K562 (cell line): ENCODE measurements around the gene RSRC1. TPM values are rescaled to one million over a fixed set of nuclear protein-coding genes. Genes with fewer than 3 reads are reported as not detected.

Experiments
- ATAC-seq: fragments of 200-7000 bp; cut with Tn5 transposase; 3 replicates; pipeline ENCODE4 v1.9.1; 2020; ENCODE audit warnings: moderate library complexity
- BruUV-seq: library from RNA; stranded (reverse); fragments of 400-500 nt; replicated peaks from 2 replicates; lab custom pipeline; 2021; lab: Mats Ljungman, UMichigan
- CTCF ChIA-PET: fragments of 300-600 bp; formaldehyde crosslinking; extraction: SDS; loops from one replicate; lab custom pipeline; 2021; ENCODE audit warnings: low intra/inter-chr PET ratio; lab: Yijun Ruan, JAX
- POLR2A ChIA-PET: fragments of 300-600, 350-650 bp; sonication (Branson Sonifier 250); formaldehyde crosslinking; extraction: SDS; loops from one replicate; lab custom pipeline; 2021; ENCODE audit warnings: antibody characterized with exemption, inconsistent platforms; lab: Yijun Ruan, JAX
- DNase-seq, 4 experiments: peaks; one replicate each; pipeline versions ENCODE4 v3.0.0 to v3.0.0-alpha.2; 2011 to 2018; ENCODE audit warnings: low spot score in 3 of 4, mixed read lengths in 3 of 4; ENCODE audit errors: extremely low read depth in 1 of 4
- FAIRE-seq: peaks from 2 replicates; lab custom pipeline; 2011; peaks lifted over from hg19 to GRCh38; lab: Jason Lieb, UNC
- H2AFZ ChIP-seq: 2 replicates; pipeline ENCODE4 v1.6.0; 2011; ENCODE audit warnings: low read depth, low read length, control low read depth, inconsistent platforms
- H3K27ac ChIP-seq: fragments of 200-600 bp; 3 replicates; pipeline ENCODE4 v1.8.0; 2011; ENCODE audit warnings: low read depth, mild to moderate bottlenecking, control low read depth, inconsistent platforms, low read length, moderate library complexity, mixed read lengths; ENCODE audit errors: extremely low read depth
- H3K27me3 ChIP-seq, 2 experiments: fragments of 300-600 bp in 1 of 2; 2 replicates in 1 of 2; 3 replicates in 1 of 2; pipeline versions ENCODE4 v1.6.0 to v1.8.0; 2011; ENCODE audit warnings: inconsistent platforms in 2 of 2, low read length in 2 of 2, mild to moderate bottlenecking in 1 of 2, mixed read lengths in 1 of 2, moderate library complexity in 1 of 2; ENCODE audit not compliant: control insufficient read depth in 2 of 2, insufficient read depth in 2 of 2
- H3K36me3 ChIP-seq: fragments of 300-600 bp; 3 replicates; pipeline ENCODE4 v1.8.0; 2011; ENCODE audit warnings: mild to moderate bottlenecking, low read length, inconsistent platforms; ENCODE audit not compliant: control insufficient read depth, insufficient read depth
- H3K4me1 ChIP-seq, 2 experiments: fragments of 200-600 bp in 1 of 2; replicated peaks in 1 of 2; 2 replicates in 1 of 2; 3 replicates in 1 of 2; pipeline versions ENCODE4 v1.5.1 to v1.8.0; 2011; ENCODE audit warnings: inconsistent platforms in 2 of 2, low read length in 2 of 2, mild to moderate bottlenecking in 1 of 2, mixed read lengths in 1 of 2, moderate library complexity in 1 of 2; ENCODE audit not compliant: control insufficient read depth in 2 of 2, insufficient read depth in 2 of 2
- H3K4me2 ChIP-seq: 2 replicates; pipeline ENCODE4 v1.6.1; 2011; ENCODE audit warnings: low read length, control low read depth, inconsistent platforms, mixed read lengths; ENCODE audit not compliant: insufficient read depth
- H3K4me3 ChIP-seq: fragments of 200-600 bp; sonication (generic), shearing (Covaris generic); 2 replicates; pipeline ENCODE4 v1.5.1; 2016; ENCODE audit warnings: control low read depth, inconsistent platforms
- H3K79me2 ChIP-seq: fragments of 200-600 bp; 3 replicates; pipeline ENCODE4 v1.8.0; 2011; ENCODE audit warnings: low read length, inconsistent platforms; ENCODE audit not compliant: control insufficient read depth, insufficient read depth
- H3K9ac ChIP-seq, 2 experiments: 2 replicates each; pipeline versions ENCODE4 v1.6.0 to v1.6.1; 2011; ENCODE audit warnings: low read depth in 2 of 2, low read length in 2 of 2, control low read depth in 1 of 2, inconsistent platforms in 1 of 2, mild to moderate bottlenecking in 1 of 2, mixed read lengths in 1 of 2; ENCODE audit not compliant: insufficient read depth in 1 of 2
- H3K9me1 ChIP-seq: one replicate; pipeline ENCODE4 v1.6.0; 2011; ENCODE audit warnings: inconsistent platforms, mild to moderate bottlenecking, low read length, moderate library complexity; ENCODE audit not compliant: control insufficient read depth, insufficient read depth
- H3K9me3 ChIP-seq: replicated peaks from 2 replicates; pipeline ENCODE4 v1.5.1; 2011; ENCODE audit warnings: low read depth, low read length, inconsistent platforms; ENCODE audit not compliant: control insufficient read depth, insufficient read depth
- H4K20me1 ChIP-seq: replicated peaks from 2 replicates; pipeline ENCODE4 v1.6.1; 2011; ENCODE audit warnings: low read length, inconsistent platforms, mixed read lengths; ENCODE audit not compliant: control insufficient read depth, insufficient read depth
- BACH1 ChIP-seq: fragments of 200-800 bp; sonication (Bioruptor generic); IDR thresholded peaks from 2 replicates; pipeline ENCODE4 v1.6.1; 2016; ENCODE audit warnings: missing genetic modification characterization, missing compliant biosample characterization
- BRCA1 ChIP-seq, 2 experiments: fragments of 450-650 bp in 1 of 2; sonication (generic) in 1 of 2; formaldehyde crosslinking in 1 of 2; IDR thresholded peaks; 2 replicates each; pipeline versions ENCODE4 v1.5.0 to v1.6.1; 2017 to 2020; ENCODE audit warnings: mild to moderate bottlenecking in 1 of 2, missing genetic modification reagents in 1 of 2
- BRF2 ChIP-seq: IDR thresholded peaks from 3 replicates; pipeline ENCODE4 v1.6.1; 2011; ENCODE audit warnings: borderline replicate concordance, mild to moderate bottlenecking; ENCODE audit not compliant: insufficient read length, insufficient read depth
- CEBPB ChIP-seq: fragments of 450-650 bp; IDR thresholded peaks from 2 replicates; pipeline ENCODE4 v1.6.1; 2016; ENCODE audit warnings: missing genetic modification characterization, missing compliant biosample characterization
- CTCFL ChIP-seq: IDR thresholded peaks from 2 replicates; pipeline ENCODE4 v1.6.1; 2011; ENCODE audit warnings: borderline replicate concordance, low read depth, mild to moderate bottlenecking, moderate library complexity, low read length; ENCODE audit not compliant: insufficient read depth, poor library complexity, severe bottlenecking
- HMBOX1 ChIP-seq: sonication (generic); IDR thresholded peaks from 2 replicates; pipeline ENCODE4 v1.6.1; 2016
- HOXB6 ChIP-seq: fragments of 250-450 bp; sonication (Bioruptor Pico); IDR thresholded peaks from 2 replicates; pipeline ENCODE4 v1.5.1; 2022; ENCODE audit warnings: mild to moderate bottlenecking, borderline replicate concordance
- MAX ChIP-seq: sonication (generic); formaldehyde crosslinking; IDR thresholded peaks from 2 replicates; pipeline ENCODE4 v1.9.0; 2022; ENCODE audit warnings: mild to moderate bottlenecking, missing genetic modification reagents
- NFIC ChIP-seq: fragments of 450-650 bp; IDR thresholded peaks from 2 replicates; pipeline ENCODE4 v1.6.1; 2017; ENCODE audit warnings: mild to moderate bottlenecking, inconsistent platforms
- NKRF ChIP-seq: fragments of 450-650 bp; IDR thresholded peaks from 2 replicates; pipeline ENCODE4 v1.6.1; 2016; ENCODE audit warnings: borderline replicate concordance
- SNIP1 ChIP-seq: fragments of 450-650 bp; IDR thresholded peaks from 2 replicates; pipeline ENCODE4 v1.7.1; 2017; ENCODE audit warnings: low read depth, mild to moderate bottlenecking
- SP1 ChIP-seq: sonication (generic); formaldehyde crosslinking; IDR thresholded peaks from 2 replicates; pipeline ENCODE4 v1.8.1; 2022; ENCODE audit warnings: mild to moderate bottlenecking, missing genetic modification reagents
- TSC22D4 ChIP-seq: fragments of 450-650 bp; IDR thresholded peaks from 2 replicates; pipeline ENCODE4 v1.6.1; 2016; ENCODE audit warnings: missing genetic modification characterization, missing biosample characterization, control low read depth
- ZNF232 ChIP-seq: sonication (generic); formaldehyde crosslinking; IDR thresholded peaks from 2 replicates; pipeline ENCODE4 v1.8.0; 2022; ENCODE audit warnings: mild to moderate bottlenecking, missing genetic modification reagents
- ZNF436 ChIP-seq: fragments of 250-450, 450-650 bp; sonication (Bioruptor Pico); formaldehyde crosslinking; IDR thresholded peaks from 2 replicates; pipeline ENCODE4 v1.7.0; 2020; ENCODE audit warnings: mild to moderate bottlenecking
- WGBS: fragments of 100-300 bp; shearing (Covaris generic); methylation state at CpG from one replicate; pipeline ENCODE4 v1.1.6; 2016; ENCODE audit warnings: low coverage, mixed read lengths; ENCODE audit not compliant: insufficient coverage; ENCODE audit errors: missing lambda C conversion rate; 5-methylcytosine and 5-hydroxymethylcytosine counted together
- in situ Hi-C: fragments of 300-500 bp; cut with MboI; formaldehyde crosslinking; loops from 4 replicates; pipeline ENCODE4 v1.15.0; 2018; ENCODE audit warnings: inconsistent platforms, mixed read lengths
- intact Hi-C: fragments of 100-400 bp; cut with micrococcal nuclease; formaldehyde crosslinking; loops from 2 replicates; pipeline ENCODE4 v1.14.2; 2022
- polyA plus RNA-seq, 8 experiments: library from polyadenylated mRNA; depleted of rRNA in 4 of 8; stranded (reverse) in 5 of 8; unstranded in 3 of 8; fragments of >200 nt; fragmentation: Nextera tagmentation in 2 of 8; fragmentation: Illumina TruSeq in 1 of 8; extraction: Ambion mirVana in 2 of 8; extraction: Trizol in 1 of 8; gene quantifications; 2 replicates each; pipeline versions ENCODE4 v1.2.1 to v1.2.3, GENCODE V29; 2011 to 2014; ENCODE audit warnings: inconsistent platforms in 1 of 8, missing spikeins in 1 of 8
- total RNA-seq, 7 experiments: library from RNA; depleted of rRNA in 6 of 7; stranded (reverse); fragments of >200 nt in 6 of 7; fragmentation: Illumina TruSeq in 2 of 7; extraction: Trizol in 2 of 7; gene quantifications; 2 replicates each; pipeline versions ENCODE4 v1.2.1 to v1.2.3, GENCODE V29; 2011 to 2021; ENCODE audit warnings: low replicate concordance in 1 of 7

RSRC1 gene
- total and polyA plus RNA-seq, 9 of the 15 experiments (the other 6 are each of a cell fraction or from before 2014, with no cell fraction given): 19.3 to 128 (median 75.5) TPM

GRCh38 chr3:158098834-158099424 lies 11.0 kb upstream of the RSRC1 start (continued):
- no peak for TF ChIP-seq CTCFL
- TF ChIP-seq CEBPB (tag): no peak
- no peak for TF ChIP-seq SP1 (CRISPR knock-in tag)
- TF ChIP-seq BRF2: no peak
- no peak for TF ChIP-seq HOXB6 (CRISPR knock-in tag)

- Histone ChIP-seq H3K27ac (no peak overlapping the region), H3K4me3 (no peak overlapping the region), H3K4me1 (peaks cover 4 to 19% of the 10 kb centered on the region in 2 experiments; a peak in 4 of 5 replicates), H4K20me1 (no peaks in the 10 kb centered on the region), H3K79me2 (peaks cover 8% of the 10 kb centered on the region; the same call in 2 of the 3 replicates), H3K4me2 (no peak overlapping the region), H2AFZ (no peak overlapping the region), H3K9ac (no peak overlapping the region), H3K36me3 (peaks cover 48% of the 10 kb centered on the region), H3K9me3 (peaks cover 8% of the 10 kb centered on the region), H3K9me1 (no peaks in the 10 kb centered on the region), H3K27me3 (no peaks in the 10 kb centered on the region)
- intact Hi-C loops: no loop called here
- peak; percentile 15 for FAIRE-seq
- CTCF ChIA-PET: no interaction called here
- POLR2A ChIA-PET: interaction anchor here (1.0 kb wide), 1 partner anchor 11 kb away, joined by 3 read pairs; no protein-coding TSS in a partner anchor
- BruUV-seq: no TSS peak
- 90% methylated on average over 2 of the region's 2 CpGs for WGBS
- ATAC-seq: no peak
- DNase-seq: no peak
- TF ChIP-seq SNIP1 (no peak), ZNF232 (CRISPR knock-in tag) (no peak), BACH1 (no peak), BRCA1 (IDR thresholded peaks at IDR 0.05) (no peak), BRCA1 (CRISPR knock-in tag; IDR thresholded peaks at IDR 0.05) (no peak), MAX (CRISPR knock-in tag) (no peak), TSC22D4 (no peak), ZNF436 (no peak), NKRF (no peak), NFIC (no peak), HMBOX1 (no peak)
- in situ Hi-C loops: no loop called here
Measured at GRCh38 chr3:158100681-158101080, 9.2 kb upstream of the RSRC1 start.
